Measurements from ENCODE around the gene OR2W1. TPM values are rescaled to one million over a fixed set of nuclear protein-coding genes. Genes with fewer than 3 reads are reported as not detected.

OR2W1 gene, protein sequence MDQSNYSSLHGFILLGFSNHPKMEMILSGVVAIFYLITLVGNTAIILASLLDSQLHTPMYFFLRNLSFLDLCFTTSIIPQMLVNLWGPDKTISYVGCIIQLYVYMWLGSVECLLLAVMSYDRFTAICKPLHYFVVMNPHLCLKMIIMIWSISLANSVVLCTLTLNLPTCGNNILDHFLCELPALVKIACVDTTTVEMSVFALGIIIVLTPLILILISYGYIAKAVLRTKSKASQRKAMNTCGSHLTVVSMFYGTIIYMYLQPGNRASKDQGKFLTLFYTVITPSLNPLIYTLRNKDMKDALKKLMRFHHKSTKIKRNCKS
- not detected in 2 replicates for total RNA-seq

GRCh38 chr6:29045075-29045474 lies at the start of gene OR2W1:
Gene OR2W1, minus strand, starts transcription at chr6:29045175. Its CDS starts 0 bp downstream, at chr6:29045175.

DNA sequence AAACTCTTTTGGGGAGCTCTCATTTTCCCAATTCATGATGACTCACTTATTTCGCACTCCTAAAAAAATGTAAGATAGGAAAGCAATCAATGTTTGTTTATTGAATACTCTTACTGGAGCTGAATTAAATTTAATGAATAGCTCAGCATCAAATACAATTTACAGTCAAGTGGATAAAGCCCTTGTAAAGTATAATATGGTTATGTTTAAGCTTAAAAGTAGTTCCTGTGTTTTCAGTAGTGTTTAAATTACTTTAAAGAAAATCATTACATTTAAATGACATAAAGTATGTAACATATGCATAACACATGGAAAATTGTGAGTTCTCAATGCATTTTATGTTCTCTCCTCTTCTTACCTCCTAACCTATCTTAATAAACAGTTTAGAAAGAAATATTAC lies 42.2 kb upstream of the OR2W1 start, which contains the start of gene OR2B3:
Gene OR2B3 (minus strand): TSS at position 101 of the 400 bp plus-strand sequence. CDS start 65 bp downstream, at position 36.

GRCh38 chr6:29005183-29005885 lies 39.6 kb downstream of the OR2W1 start, which contains the start of gene ZNF311:
Gene ZNF311, minus strand, starts transcription at chr6:29005315. Its CDS starts 1,361 bp downstream, at chr6:29003954.

Other genes with a start within 250 kb of the OR2W1 start
- gene TRIM27, start 121.2 kb downstream of the OR2W1 start, total RNA-seq, result 59.0 and 67.4 TPM in 2 replicates
- under 0.01 and 0.17 TPM in 2 replicates for gene ZNF311, start 39.9 kb downstream of the OR2W1 start, total RNA-seq
- not detected in 2 replicates for gene OR2B3, start 42.1 kb upstream of the OR2W1 start, total RNA-seq
- gene OR2J1, start 54.3 kb upstream of the OR2W1 start, total RNA-seq, result not detected in 2 replicates
- gene OR2J3, start 62.9 kb upstream of the OR2W1 start, total RNA-seq, result not detected in 2 replicates
- gene OR2J2, start 125.7 kb upstream of the OR2W1 start, total RNA-seq, result not detected in 2 replicates

All from dermis lymphatic vessel endothelial cell (primary cell).